NT2/D1 (cell line): ENCODE measurements around the gene DMWD.
A peak's percentile ranks its signal among the peaks of the same experiment; 100 is the strongest.

Experiments
- DNase-seq: peaks from one replicate; pipeline ENCODE4 v3.0.0-alpha.2; 2011; ENCODE audit warnings: low read depth, low spot score
- H3K27me3 ChIP-seq: 2 replicates; pipeline ENCODE4 v1.6.0; 2011; ENCODE audit warnings: mild to moderate bottlenecking; ENCODE audit not compliant: insufficient read length, insufficient read depth
- H3K36me3 ChIP-seq: 2 replicates; pipeline ENCODE4 v1.6.1; 2011; ENCODE audit warnings: mild to moderate bottlenecking, low read length, mixed read lengths; ENCODE audit not compliant: insufficient read depth, insufficient read length
- H3K4me1 ChIP-seq: 2 replicates; pipeline ENCODE4 v1.5.1; 2011; ENCODE audit not compliant: insufficient read depth, insufficient read length
- H3K4me3 ChIP-seq: 2 replicates; pipeline ENCODE4 v1.5.1; 2011; ENCODE audit warnings: low read depth; ENCODE audit not compliant: insufficient read length
- H3K9ac ChIP-seq: 2 replicates; pipeline ENCODE4 v1.6.0; 2011; ENCODE audit warnings: low read depth; ENCODE audit not compliant: insufficient read length
- H3K9me3 ChIP-seq: 2 replicates; pipeline ENCODE4 v1.5.1; 2011; ENCODE audit warnings: mild to moderate bottlenecking, low read length; ENCODE audit not compliant: insufficient read depth
- SUZ12 ChIP-seq: IDR thresholded peaks from 2 replicates; pipeline ENCODE4 v1.6.1; 2011; ENCODE audit not compliant: insufficient read length, insufficient read depth; ENCODE audit errors: extremely low read depth
- YY1 ChIP-seq: IDR thresholded peaks from 2 replicates; pipeline ENCODE4 v1.6.1; 2011; ENCODE audit not compliant: insufficient read length, insufficient read depth
- ZNF274 ChIP-seq: IDR thresholded peaks from 2 replicates; pipeline ENCODE4 v1.6.1; 2011; ENCODE audit warnings: mild to moderate bottlenecking, low read depth, low read length

Gene DMWD

DNA sequence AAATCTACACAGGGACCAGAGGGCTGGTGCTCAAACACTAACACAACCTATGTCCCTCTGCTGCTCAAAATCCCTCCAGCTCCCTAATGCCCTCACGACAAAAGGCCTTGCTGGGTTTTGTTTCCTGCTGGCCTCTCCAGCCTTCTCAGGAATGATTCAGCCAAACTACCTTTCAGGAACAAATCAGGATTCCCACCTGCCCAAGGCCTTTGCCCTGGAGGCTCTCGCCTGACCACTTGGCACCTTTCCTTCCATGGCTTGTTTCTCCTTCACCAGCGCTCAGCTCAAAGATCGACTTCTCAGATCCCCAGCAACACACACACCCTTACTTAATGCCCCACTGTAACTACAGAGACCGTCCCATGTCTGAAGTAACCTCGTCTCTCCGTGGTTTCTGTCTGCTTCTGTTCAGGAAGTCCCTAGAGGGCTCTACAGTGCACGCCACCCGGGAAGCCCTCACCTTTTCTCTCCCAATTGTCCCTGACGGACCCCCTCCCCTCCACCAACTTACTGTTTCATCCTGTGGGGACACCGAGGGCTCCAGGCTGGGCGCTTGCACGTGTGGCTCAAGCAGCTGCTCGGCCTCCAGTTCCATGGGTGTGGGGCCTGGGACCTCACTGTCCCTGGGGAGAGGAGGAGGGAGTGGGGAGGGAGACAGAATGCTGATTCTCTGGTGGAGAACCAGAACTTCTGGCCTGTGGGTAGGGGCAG is 20.4 kb downstream of the DMWD start:
- DNase-seq: no peak
- peak overlapping the region; percentile 42 for H3K9ac ChIP-seq
- no peak for TF ChIP-seq SUZ12
- no peak for TF ChIP-seq YY1
- peaks cover 10% of the 10 kb centered on the region for H3K4me1 ChIP-seq
- H3K9me3 ChIP-seq: no peaks in the 10 kb centered on the region
- peaks cover 43% of the 10 kb centered on the region for H3K36me3 ChIP-seq
- no peak overlapping the region for H3K4me3 ChIP-seq
- no peaks in the 10 kb centered on the region for H3K27me3 ChIP-seq

DNA sequence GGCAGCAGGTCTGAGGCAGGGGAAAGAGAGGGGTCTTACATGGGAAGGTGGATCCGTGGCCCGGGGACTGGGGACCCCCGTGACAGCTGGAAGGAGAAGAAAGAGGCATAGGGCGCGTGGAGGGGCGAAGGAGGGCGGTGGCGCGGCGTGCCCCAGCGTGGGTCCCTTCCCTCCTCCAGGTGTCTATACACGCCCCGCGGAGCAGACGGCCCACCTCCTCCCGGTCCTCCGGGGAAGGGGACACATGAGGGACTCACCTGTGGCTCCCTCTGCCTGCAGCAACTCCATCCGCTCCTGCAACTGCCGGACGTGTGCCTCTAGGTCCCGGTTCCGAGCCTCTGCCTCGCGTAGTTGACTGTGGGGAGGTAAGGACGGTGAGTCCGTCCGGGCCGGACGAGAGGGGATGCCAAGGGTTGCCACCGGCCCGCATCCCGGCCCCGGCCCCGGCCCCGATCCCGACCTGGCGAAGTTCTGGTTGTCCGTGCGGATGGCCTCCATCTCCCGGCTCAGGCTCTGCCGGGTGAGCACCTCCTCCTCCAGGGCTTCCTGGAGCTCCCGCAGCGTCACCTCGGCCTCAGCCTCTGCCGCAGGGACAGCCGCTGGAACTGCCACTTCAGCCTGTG is 21.2 kb downstream of the DMWD start:
- peak overlapping the region; percentile 42 for H3K9ac ChIP-seq
- H3K9me3 ChIP-seq: no peaks in the 10 kb centered on the region
- H3K4me3 ChIP-seq: peak overlapping the region; percentile 4
- DNase-seq: no peak
- peaks cover 34% of the 10 kb centered on the region for H3K36me3 ChIP-seq
- H3K4me1 ChIP-seq: peaks cover 9% of the 10 kb centered on the region
- TF ChIP-seq SUZ12 (no peak), ZNF274 (no peak), YY1 (no peak)
- H3K27me3 ChIP-seq: no peaks in the 10 kb centered on the region

DNA sequence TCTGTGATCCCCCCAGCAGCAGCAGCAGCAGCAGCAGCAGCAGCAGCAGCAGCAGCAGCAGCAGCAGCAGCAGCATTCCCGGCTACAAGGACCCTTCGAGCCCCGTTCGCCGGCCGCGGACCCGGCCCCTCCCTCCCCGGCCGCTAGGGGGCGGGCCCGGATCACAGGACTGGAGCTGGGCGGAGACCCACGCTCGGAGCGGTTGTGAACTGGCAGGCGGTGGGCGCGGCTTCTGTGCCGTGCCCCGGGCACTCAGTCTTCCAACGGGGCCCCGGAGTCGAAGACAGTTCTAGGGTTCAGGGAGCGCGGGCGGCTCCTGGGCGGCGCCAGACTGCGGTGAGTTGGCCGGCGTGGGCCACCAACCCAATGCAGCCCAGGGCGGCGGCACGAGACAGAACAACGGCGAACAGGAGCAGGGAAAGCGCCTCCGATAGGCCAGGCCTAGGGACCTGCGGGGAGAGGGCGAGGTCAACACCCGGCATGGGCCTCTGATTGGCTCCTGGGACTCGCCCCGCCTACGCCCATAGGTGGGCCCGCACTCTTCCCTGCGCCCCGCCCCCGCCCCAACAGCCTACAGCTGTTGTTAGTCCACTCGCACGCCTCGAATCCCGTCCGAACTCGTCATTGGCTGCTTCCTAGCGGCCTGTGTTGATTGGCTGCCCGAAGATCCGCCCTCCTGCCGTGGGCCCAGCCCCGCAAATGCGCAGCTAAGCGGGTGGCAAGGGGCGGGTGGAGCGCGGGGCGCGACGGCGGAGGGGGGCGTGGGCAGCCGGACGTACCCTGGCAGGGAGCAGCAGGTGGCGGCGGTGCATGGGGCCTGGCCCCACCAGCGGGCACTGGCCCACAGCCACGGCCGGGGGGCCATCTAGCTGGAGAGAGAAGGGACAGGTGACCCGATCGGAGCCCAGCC is 22.2 kb downstream of the DMWD start:
- Histone ChIP-seq H3K27me3 (no peaks in the 10 kb centered on the region), H3K9ac (peak overlapping the region; percentile 89), H3K4me1 (peaks cover 11% of the 10 kb centered on the region), H3K36me3 (peaks cover 39% of the 10 kb centered on the region), H3K9me3 (no peaks in the 10 kb centered on the region), H3K4me3 (peak overlapping the region; percentile 66)
- TF ChIP-seq ZNF274 (no peak), YY1 (no peak), SUZ12 (no peak)
- DNase-seq: peak; percentile 90

- H3K36me3 ChIP-seq: peaks cover 35% of the 10 kb centered on the region
- peaks cover 17% of the 10 kb centered on the region for H3K4me1 ChIP-seq
- peak overlapping the region; percentile 89 for H3K9ac ChIP-seq
- peak overlapping the region; percentile 66 for H3K4me3 ChIP-seq
- TF ChIP-seq YY1: no peak
- no peak for TF ChIP-seq SUZ12
- TF ChIP-seq ZNF274: no peak
- H3K27me3 ChIP-seq: no peaks in the 10 kb centered on the region
- no peaks in the 10 kb centered on the region for H3K9me3 ChIP-seq
- DNase-seq: no peak
Measured at GRCh38 chr19:45769821-45770191, 22.8 kb downstream of the DMWD start.

- peak within 1 kb of the TSS; percentile 94 for H3K9ac ChIP-seq
- no peaks in the 10 kb centered on the region for H3K27me3 ChIP-seq
- TF ChIP-seq ZNF274 (no peak), SUZ12 (no peak), YY1 (no peak)
- no peaks in the 10 kb centered on the region for H3K9me3 ChIP-seq
- H3K4me3 ChIP-seq: peak within 1 kb of the TSS; percentile 80
- DNase-seq: peak; percentile 93
- peaks cover 17% of the 10 kb centered on the region for H3K4me1 ChIP-seq
- H3K36me3 ChIP-seq: peaks cover 31% of the 10 kb centered on the region
Measured at GRCh38 chr19:45768984-45769782, 23.5 kb downstream of the DMWD start, which contains the start of gene SIX5. Gene SIX5, minus strand, starts transcription at chr19:45769252. Its CDS starts 408 bp downstream, at chr19:45768844.

- H3K4me1 ChIP-seq: peaks cover 20% of the 10 kb centered on the region
- H3K9ac ChIP-seq: peak overlapping the region; percentile 94
- H3K27me3 ChIP-seq: no peaks in the 10 kb centered on the region
- no peaks in the 10 kb centered on the region for H3K9me3 ChIP-seq
- peak overlapping the region; percentile 80 for H3K4me3 ChIP-seq
- H3K36me3 ChIP-seq: peaks cover 31% of the 10 kb centered on the region
- no peak for DNase-seq
- no peak for TF ChIP-seq SUZ12
- no peak for TF ChIP-seq ZNF274
- no peak for TF ChIP-seq YY1
Measured at GRCh38 chr19:45768655-45768983, 24.0 kb downstream of the DMWD start.
